Measurements from ENCODE around the gene GOLGA1. TPM values are rescaled to one million over a fixed set of nuclear protein-coding genes. Genes with fewer than 3 reads are reported as not detected.

Gene GOLGA1
- total and polyA plus RNA-seq, 2 of the 13 experiments (the other 11 are each of a cell fraction or from before 2014, with no cell fraction given) = 12.7 to 15.9 TPM

DNA sequence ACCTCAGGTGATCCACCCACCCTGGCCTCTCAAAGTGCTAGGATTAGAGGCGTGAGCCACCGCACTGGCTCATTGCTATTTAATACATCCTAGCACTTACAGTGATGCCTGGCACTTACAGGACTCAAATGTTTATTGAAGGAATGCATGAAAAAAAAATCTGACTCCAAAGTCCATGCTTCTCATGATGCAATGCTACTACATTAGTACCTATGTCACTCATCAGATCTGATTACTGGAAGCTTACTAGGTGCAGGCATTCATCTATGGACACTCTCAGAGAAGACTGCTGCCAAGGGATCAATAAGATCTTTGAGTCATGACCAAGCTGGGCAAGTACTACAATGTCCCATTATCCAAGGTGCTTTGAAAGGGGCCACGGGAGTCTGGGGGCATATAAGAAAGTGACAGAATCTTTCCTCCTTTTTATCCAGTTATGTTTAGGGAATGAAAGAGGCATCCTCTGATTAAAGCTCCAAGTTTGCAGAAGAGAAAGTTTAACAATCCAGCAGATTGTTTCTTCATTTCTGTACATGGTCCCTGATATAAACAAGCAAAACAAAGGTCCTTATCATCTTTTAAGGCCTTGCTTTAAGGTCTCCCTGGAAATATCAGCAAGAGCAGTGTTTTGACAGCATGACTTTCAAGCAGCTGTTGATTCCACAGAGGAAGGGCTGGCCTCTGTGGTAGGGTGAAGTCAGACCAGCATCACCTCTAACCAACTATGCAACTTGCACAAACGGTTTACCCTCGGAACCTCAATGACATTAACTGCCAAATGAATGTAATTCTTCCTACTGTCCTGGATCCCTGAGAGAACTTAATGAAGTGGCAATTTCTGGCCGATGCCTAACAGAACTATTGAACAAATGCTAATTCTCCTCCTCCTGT is 43.1 kb downstream of the GOLGA1 start:
- TSS peak; percentile 74 for BruUV-seq (replicated peaks)
- Histone ChIP-seq H3K9me3 (ENCODE audit: low read length) (no peaks in the 10 kb centered on the region), H3K79me2 (ENCODE audit: insufficient read depth, low read length) (no peaks in the 10 kb centered on the region), H3K27me3 (ENCODE audit: control insufficient read depth in 1 of 2, insufficient read depth in 2 of 2, low read length in 2 of 2) (no peaks in the 10 kb centered on the region), H4K20me1 (ENCODE audit: insufficient read depth, low read length) (no peaks in the 10 kb centered on the region), H3K4me1 (ENCODE audit: insufficient read depth, low read length) (peaks cover 23% of the 10 kb centered on the region), H2AFZ (ENCODE audit: low read length) (no peak overlapping the region), H3K36me3 (replicated peaks in 1 of 2; ENCODE audit: control insufficient read depth in 1 of 2, insufficient read depth in 2 of 2, low read length in 2 of 2) (peaks cover 10 to 32% of the 10 kb centered on the region in 2 experiments; a peak in 4 of 5 replicates), H3K27ac (ENCODE audit: extremely low read length, insufficient read depth, low read length) (peak overlapping the region; percentile 67), H3K9ac (ENCODE audit: insufficient read depth, low read depth, low read length) (peak overlapping the region; percentile 15; the same call in 1 of the 2 replicates), H3K4me3 (replicated peaks in 1 of 3; ENCODE audit: insufficient read depth in 1 of 3, low read depth in 2 of 3, low read length in 3 of 3) (no peak overlapping the region), H3K4me2 (ENCODE audit: low read depth, low read length) (peak overlapping the region; percentile 20; the same call in 1 of the 2 replicates)
- 62% methylated on average over 6 of the region's 6 CpGs for WGBS (ENCODE audit: low lambda C conversion rate)
- POLR2A ChIA-PET = interaction anchor here (0.6 to 1.7 kb wide), 4 partner anchors 13 to 344 kb away, joined by 3 to 8 read pairs (median 4); partner anchors contain the start of genes HSPA5 and RPL35
- peak; percentile 76 for FAIRE-seq
- CTCF ChIA-PET (ENCODE audit: low intra/inter-chr PET ratio, low total read pairs) = no interaction called here
- in situ Hi-C loops (cut with HindIII; ENCODE audit: extremely low pct_ligation_motif_present, low pct_unique_long_range_greater_than_20kb) (no loop called here), intact Hi-C loops (cut with micrococcal nuclease; ENCODE audit: unreplicated experiment) (no loop called here)
- peak; percentile 93 for ATAC-seq
- DNase-seq (ENCODE audit: low spot score) = peak; percentile 91
- TF ChIP-seq THAP11 (CRISPR knock-in tag; IDR thresholded peaks at IDR 0.05) (peak; percentile 70), SMYD3 (CRISPR knock-in tag; IDR thresholded peaks at IDR 0.05) (peak; percentile 11; the same call in 1 of the 2 replicates), ZNF234 (CRISPR knock-in tag; conservative IDR thresholded peaks at IDR 0.05) (no peak), HDAC1 (CRISPR knock-in tag; IDR thresholded peaks at IDR 0.05) (peak; percentile 57), CREB1 (IDR thresholded peaks at IDR 0.05) (0 out of 2 replicates have a peak, but pooled peaks have one; percentile 37), CREB1 (CRISPR knock-in tag; IDR thresholded peaks at IDR 0.05) (peak; percentile 83), ATF2 (CRISPR knock-in tag; IDR thresholded peaks at IDR 0.05) (peak; percentile 85), ZNF350 (CRISPR knock-in tag; IDR thresholded peaks at IDR 0.05; ENCODE audit: borderline replicate concordance, low read depth) (peak; percentile 49; the same call in 1 of the 2 replicates), ISX (CRISPR knock-in tag; conservative IDR thresholded peaks at IDR 0.05) (no peak), ZNF414 (CRISPR knock-in tag; IDR thresholded peaks at IDR 0.05) (0 out of 2 replicates have a peak, but pooled peaks have one; percentile 33), ZNF510 (CRISPR knock-in tag; IDR thresholded peaks at IDR 0.05; ENCODE audit: low read depth) (no peak), ZBTB39 (CRISPR knock-in tag; IDR thresholded peaks at IDR 0.05) (no peak), HIC2 (CRISPR knock-in tag; IDR thresholded peaks at IDR 0.05; ENCODE audit: low read depth) (no peak), ZBTB1 (CRISPR knock-in tag; IDR thresholded peaks at IDR 0.05; ENCODE audit: borderline replicate concordance) (no peak)
- TF ChIP-seq, protein P1, sequence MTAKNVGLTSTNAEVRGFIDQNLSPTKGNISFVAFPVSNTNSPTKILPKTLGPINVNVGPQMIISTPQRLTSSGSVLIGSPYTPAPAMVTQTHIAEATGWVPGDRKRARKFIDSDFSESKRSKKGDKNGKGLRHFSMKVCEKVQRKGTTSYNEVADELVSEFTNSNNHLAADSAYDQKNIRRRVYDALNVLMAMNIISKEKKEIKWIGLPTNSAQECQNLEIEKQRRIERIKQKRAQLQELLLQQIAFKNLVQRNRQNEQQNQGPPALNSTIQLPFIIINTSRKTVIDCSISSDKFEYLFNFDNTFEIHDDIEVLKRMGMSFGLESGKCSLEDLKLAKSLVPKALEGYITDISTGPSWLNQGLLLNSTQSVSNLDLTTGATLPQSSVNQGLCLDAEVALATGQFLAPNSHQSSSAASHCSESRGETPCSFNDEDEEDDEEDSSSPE (CRISPR knock-in tag; IDR thresholded peaks at IDR 0.05) = no peak

Measured in HepG2 (cell line).